Neural cell (in vitro differentiated cells): ENCODE data around the gene SLC36A1. TPM values are rescaled to one million over a fixed set of nuclear protein-coding genes. Genes with fewer than 3 reads are reported as not detected.

Source experiments
- H2AFZ ChIP-seq: fragments of 200-600, 300-800 bp; sonication (generic), shearing (Covaris generic); 2 replicates; pipeline ENCODE4 v1.6.0; 2014; ENCODE audit warnings: low read depth, mild to moderate bottlenecking, antibody characterized with exemption, low read length, moderate library complexity
- H3F3A ChIP-seq: fragments of 200-600 bp; shearing (Covaris generic); 2 replicates; pipeline ENCODE4 v1.6.1; 2016; ENCODE audit warnings: mild to moderate bottlenecking, moderate library complexity, mixed read lengths, antibody characterized with exemption, low read length; ENCODE audit not compliant: insufficient read depth, poor library complexity, severe bottlenecking
- H3K27ac ChIP-seq: fragments of 200-600, 300-800 bp; sonication (generic), shearing (Covaris generic); 2 replicates; pipeline ENCODE4 v1.5.1; 2014; ENCODE audit warnings: mild to moderate bottlenecking, low read length, moderate library complexity
- H3K27me3 ChIP-seq: fragments of 300-800, 200-600 bp; sonication (generic), shearing (Covaris generic); 2 replicates; pipeline ENCODE4 v1.6.0; 2014; ENCODE audit warnings: mild to moderate bottlenecking, low read depth, low read length, moderate library complexity; ENCODE audit not compliant: insufficient read depth
- H3K36me3 ChIP-seq: fragments of 300-800, 200-600 bp; sonication (generic), shearing (Covaris generic); 2 replicates; pipeline ENCODE4 v1.5.1; 2014; ENCODE audit warnings: mild to moderate bottlenecking, antibody characterized with exemption, low read length, moderate library complexity; ENCODE audit not compliant: insufficient read depth
- H3K4me2 ChIP-seq: fragments of 300-800, 200-600 bp; sonication (generic), shearing (Covaris generic); 2 replicates; pipeline ENCODE4 v1.6.0; 2014; ENCODE audit warnings: mild to moderate bottlenecking, low read length
- H3K4me3 ChIP-seq: fragments of 300-800, 200-600 bp; sonication (generic), shearing (Covaris generic); 2 replicates; pipeline ENCODE4 v1.5.1; 2014; ENCODE audit warnings: mild to moderate bottlenecking, low read length, moderate library complexity
- H3K79me2 ChIP-seq: fragments of 200-600 bp; shearing (Covaris generic); replicated peaks from 2 replicates; pipeline ENCODE4 v1.6.0; 2014; ENCODE audit warnings: mild to moderate bottlenecking, low read length, moderate library complexity; ENCODE audit not compliant: insufficient read depth
- H3K9ac ChIP-seq: fragments of 300-800, 200-600 bp; sonication (generic), shearing (Covaris generic); 2 replicates; pipeline ENCODE4 v1.6.1; 2016; ENCODE audit warnings: mild to moderate bottlenecking, low read length, mixed read lengths
- H3K9me2 ChIP-seq: fragments of 200-600 bp; shearing (Covaris generic); 2 replicates; pipeline ENCODE4 v1.6.1; 2016; ENCODE audit warnings: mild to moderate bottlenecking, low read length, mixed read lengths; ENCODE audit not compliant: insufficient read depth
- H3K9me3 ChIP-seq: fragments of 200-600, 300-800 bp; sonication (generic), shearing (Covaris generic); 2 replicates; pipeline ENCODE4 v1.6.1; 2016; ENCODE audit warnings: mild to moderate bottlenecking, mixed run types, low read length, moderate library complexity, mixed read lengths
- H4K20me1 ChIP-seq: fragments of 200-600 bp; shearing (Covaris generic); 2 replicates; pipeline ENCODE4 v1.6.1; 2016; ENCODE audit warnings: mild to moderate bottlenecking, mixed run types; ENCODE audit not compliant: insufficient read depth
- EP300 ChIP-seq: fragments of 450-650 bp; conservative IDR thresholded peaks from 2 replicates; pipeline ENCODE4 v1.6.1; 2014; ENCODE audit warnings: antibody characterized with exemption, mild to moderate bottlenecking, moderate library complexity; ENCODE audit not compliant: poor library complexity, severe bottlenecking
- EZH2 ChIP-seq: fragments of 200-600, 300-800 bp; shearing (Covaris generic), sonication (generic); IDR thresholded peaks from 2 replicates; pipeline ENCODE4 v1.6.1; 2014; ENCODE audit warnings: antibody characterized with exemption, low read length, borderline replicate concordance, mild to moderate bottlenecking; ENCODE audit not compliant: insufficient read depth, poor library complexity, severe bottlenecking
- MXI1 ChIP-seq: fragments of 450-650 bp; conservative IDR thresholded peaks from 2 replicates; pipeline ENCODE4 v1.6.1; 2014; ENCODE audit warnings: antibody characterized with exemption, mild to moderate bottlenecking; ENCODE audit not compliant: poor library complexity, severe bottlenecking
- POLR2AphosphoS5 ChIP-seq: IDR thresholded peaks from 2 replicates; pipeline ENCODE4 v1.6.1; 2012
- RAD21 ChIP-seq: fragments of 450-650 bp; conservative IDR thresholded peaks from 2 replicates; pipeline ENCODE4 v1.6.1; 2014; ENCODE audit warnings: antibody characterized with exemption, mild to moderate bottlenecking, moderate library complexity
- REST ChIP-seq: IDR thresholded peaks from 2 replicates; pipeline ENCODE4 v1.6.1; 2012; ENCODE audit warnings: borderline replicate concordance
- SMC3 ChIP-seq: fragments of 450-650 bp; conservative IDR thresholded peaks from 2 replicates; pipeline ENCODE4 v1.6.1; 2014; ENCODE audit warnings: antibody characterized with exemption, mild to moderate bottlenecking, moderate library complexity; ENCODE audit not compliant: poor library complexity
- TAF1 ChIP-seq: IDR thresholded peaks from 2 replicates; pipeline ENCODE4 v1.6.1; 2012; ENCODE audit warnings: low read depth
- polyA plus RNA-seq: library from polyadenylated mRNA; depleted of rRNA; stranded (reverse); fragments of >200 nt; gene quantifications from 2 replicates; pipeline ENCODE4 v1.2.3, GENCODE V29; 2014
- TF ChIP-seq, protein P1 (sequence below): fragments of 450-650 bp; IDR thresholded peaks from 2 replicates; pipeline ENCODE4 v1.5.1; 2014; ENCODE audit warnings: antibody characterized with exemption, mild to moderate bottlenecking, moderate library complexity; ENCODE audit not compliant: poor library complexity, severe bottlenecking

Gene SLC36A1
- polyA plus RNA-seq, 1 donor from 2014 or later, result 5.3 TPM

DNA sequence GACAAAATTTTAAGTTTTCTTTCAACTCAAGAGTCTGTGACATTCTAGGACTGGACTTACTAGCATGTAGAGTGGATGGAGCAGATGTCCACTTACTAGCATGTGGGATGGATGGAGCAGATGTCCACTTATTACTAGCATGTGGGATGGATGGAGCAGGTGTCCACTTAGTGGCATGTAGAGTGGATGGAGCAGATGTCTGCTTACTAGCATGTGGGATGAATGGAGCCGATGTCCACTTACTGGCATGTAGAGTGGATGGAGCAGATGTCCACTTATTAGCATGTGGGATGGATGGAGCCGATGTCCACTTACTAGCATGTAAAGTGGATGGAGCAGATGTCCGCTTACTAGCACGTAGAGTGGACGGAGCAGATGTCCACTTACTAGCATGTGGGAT lies 2.4 kb downstream of the SLC36A1 start:
- Histone ChIP-seq H3K79me2 (no peaks in the 10 kb centered on the region), H3K27me3 (no peaks in the 10 kb centered on the region), H4K20me1 (no peaks in the 10 kb centered on the region), H3K36me3 (no peaks in the 10 kb centered on the region), H3K9ac (no peak overlapping the region), H3K4me3 (no peak overlapping the region), H3K27ac (no peak overlapping the region), H2AFZ (no peak overlapping the region), H3F3A (no peaks in the 10 kb centered on the region), H3K4me2 (no peak overlapping the region), H3K9me3 (no peaks in the 10 kb centered on the region), H3K9me2 (no peaks in the 10 kb centered on the region)
- TF ChIP-seq, protein P1, sequence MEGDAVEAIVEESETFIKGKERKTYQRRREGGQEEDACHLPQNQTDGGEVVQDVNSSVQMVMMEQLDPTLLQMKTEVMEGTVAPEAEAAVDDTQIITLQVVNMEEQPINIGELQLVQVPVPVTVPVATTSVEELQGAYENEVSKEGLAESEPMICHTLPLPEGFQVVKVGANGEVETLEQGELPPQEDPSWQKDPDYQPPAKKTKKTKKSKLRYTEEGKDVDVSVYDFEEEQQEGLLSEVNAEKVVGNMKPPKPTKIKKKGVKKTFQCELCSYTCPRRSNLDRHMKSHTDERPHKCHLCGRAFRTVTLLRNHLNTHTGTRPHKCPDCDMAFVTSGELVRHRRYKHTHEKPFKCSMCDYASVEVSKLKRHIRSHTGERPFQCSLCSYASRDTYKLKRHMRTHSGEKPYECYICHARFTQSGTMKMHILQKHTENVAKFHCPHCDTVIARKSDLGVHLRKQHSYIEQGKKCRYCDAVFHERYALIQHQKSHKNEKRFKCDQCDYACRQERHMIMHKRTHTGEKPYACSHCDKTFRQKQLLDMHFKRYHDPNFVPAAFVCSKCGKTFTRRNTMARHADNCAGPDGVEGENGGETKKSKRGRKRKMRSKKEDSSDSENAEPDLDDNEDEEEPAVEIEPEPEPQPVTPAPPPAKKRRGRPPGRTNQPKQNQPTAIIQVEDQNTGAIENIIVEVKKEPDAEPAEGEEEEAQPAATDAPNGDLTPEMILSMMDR, result no peak
- TF ChIP-seq TAF1 (no peak), MXI1 (no peak)

DNA sequence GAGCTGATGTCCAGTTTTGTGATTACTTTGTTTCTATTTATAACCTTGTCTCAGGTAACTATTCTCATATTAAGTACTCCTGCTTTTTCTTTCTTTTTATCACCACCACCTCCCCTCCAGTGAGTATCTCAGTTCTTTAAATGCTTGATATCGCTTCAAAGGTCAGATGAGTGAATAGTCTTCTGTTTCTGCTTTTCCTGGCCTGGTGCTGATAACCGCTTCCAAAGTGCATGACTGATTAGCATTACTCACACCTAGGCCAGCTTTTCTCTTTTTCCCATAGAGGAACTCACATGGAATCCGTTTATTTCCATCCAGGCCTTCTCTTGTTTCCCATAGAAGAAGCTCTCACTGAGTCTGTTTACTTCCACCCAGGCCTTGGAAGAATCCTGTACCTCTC lies 3.2 kb downstream of the SLC36A1 start:
- Histone ChIP-seq H3K27me3 (no peaks in the 10 kb centered on the region), H2AFZ (no peak overlapping the region), H3K9ac (no peak overlapping the region), H4K20me1 (no peaks in the 10 kb centered on the region), H3K4me3 (no peak overlapping the region), H3K9me3 (no peaks in the 10 kb centered on the region), H3F3A (no peaks in the 10 kb centered on the region), H3K79me2 (no peaks in the 10 kb centered on the region), H3K27ac (no peak overlapping the region), H3K4me2 (no peak overlapping the region), H3K9me2 (no peaks in the 10 kb centered on the region), H3K36me3 (no peaks in the 10 kb centered on the region)
- TF ChIP-seq REST, result no peak
- TF ChIP-seq POLR2AphosphoS5, result no peak
- no peak for TF ChIP-seq SMC3
- no peak for TF ChIP-seq EP300

- Histone ChIP-seq H3K4me2 (no peak overlapping the region), H4K20me1 (no peaks in the 10 kb centered on the region), H3K79me2 (no peaks in the 10 kb centered on the region), H3K9ac (no peak overlapping the region), H3K27ac (no peak overlapping the region), H3K27me3 (no peaks in the 10 kb centered on the region), H3K36me3 (no peaks in the 10 kb centered on the region), H3F3A (no peaks in the 10 kb centered on the region), H3K9me3 (no peaks in the 10 kb centered on the region), H3K4me3 (no peak overlapping the region), H2AFZ (no peak overlapping the region), H3K9me2 (no peaks in the 10 kb centered on the region)
- TF ChIP-seq TAF1 (no peak), POLR2AphosphoS5 (no peak), REST (no peak), SMC3 (no peak), EP300 (no peak), EZH2 (no peak), RAD21 (no peak), MXI1 (no peak)
- TF ChIP-seq, protein P1, result no peak
Observed at GRCh38 chr5:151451626-151452520, 4.5 kb downstream of the SLC36A1 start.
